GM15510 (cell line): ENCODE data around the gene ZFPM1.

Source experiments
- POLR2A ChIP-seq: IDR thresholded peaks from 3 replicates; pipeline ENCODE4 v1.6.1; 2011; ENCODE audit warnings: borderline replicate concordance; ENCODE audit not compliant: insufficient read length; ENCODE audit errors: extremely low read depth

ZFPM1 gene

DNA sequence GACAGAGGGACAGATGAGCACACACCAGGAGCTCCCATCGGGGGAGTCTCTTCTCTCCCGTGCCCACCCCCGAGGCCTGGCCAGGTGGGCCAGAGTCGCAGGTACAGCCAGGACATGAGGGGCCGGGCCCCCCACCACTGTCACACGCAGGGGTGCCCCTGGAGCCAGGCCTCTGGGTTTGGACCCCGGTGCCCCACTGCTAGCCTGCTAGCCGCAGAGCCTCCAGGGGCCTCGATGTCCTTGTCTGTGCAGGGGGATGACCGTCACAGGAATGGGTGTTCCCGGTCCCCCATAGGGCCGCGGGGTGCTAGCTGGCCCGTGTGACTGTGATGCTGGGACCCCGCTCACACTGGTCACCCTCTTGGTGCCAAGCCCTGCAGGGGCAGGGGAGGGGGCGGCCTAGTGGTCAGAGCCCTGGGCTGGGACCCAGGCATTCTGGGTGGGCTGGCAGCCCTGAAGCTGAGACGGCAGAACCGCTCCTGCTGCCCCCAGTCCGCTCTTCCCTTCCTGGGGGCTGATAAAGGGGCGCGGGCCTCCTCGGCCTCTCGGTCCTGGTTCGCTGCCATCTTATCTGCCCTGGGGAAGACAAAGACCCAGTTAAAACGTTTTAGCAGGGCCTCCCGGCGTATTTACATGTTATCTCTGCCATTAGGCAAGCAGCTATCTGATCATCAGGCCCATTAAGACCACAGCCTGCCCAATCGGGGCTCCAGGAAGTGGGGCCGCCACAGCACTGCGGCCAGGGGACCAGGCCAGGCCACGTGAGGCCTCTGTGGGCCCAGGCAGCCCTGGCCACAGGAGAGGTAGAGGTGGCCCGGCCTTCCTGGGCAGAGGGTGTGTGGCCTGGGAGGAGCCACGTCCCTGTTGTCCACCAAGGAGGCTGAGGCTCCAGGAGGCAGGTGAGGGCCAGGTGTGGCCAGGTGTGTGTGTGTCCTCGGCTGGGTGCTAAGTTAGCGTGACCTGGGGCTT lies 59.9 kb downstream of the ZFPM1 start:
- no peak for TF ChIP-seq POLR2A

DNA sequence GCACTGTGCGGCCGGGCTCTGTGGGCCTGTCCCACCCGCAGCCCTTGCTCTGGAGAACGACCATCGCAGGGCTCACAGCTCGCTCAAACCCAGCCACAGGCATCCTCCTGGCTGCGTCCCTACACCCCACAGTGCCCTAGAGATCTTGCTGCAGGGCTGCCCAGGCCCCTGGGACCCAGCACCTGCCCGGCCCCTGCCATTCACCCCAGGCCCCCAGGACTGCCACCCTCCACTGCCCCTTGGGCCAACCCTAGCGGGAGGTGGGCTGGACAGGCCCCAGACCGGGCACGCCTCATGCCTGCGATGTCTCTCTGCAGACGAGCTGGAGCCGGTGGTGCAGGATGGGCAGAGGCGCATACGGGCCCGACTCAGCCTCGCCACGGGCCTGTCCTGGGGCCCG lies 61.0 kb downstream of the ZFPM1 start:
- no peak for TF ChIP-seq POLR2A

DNA sequence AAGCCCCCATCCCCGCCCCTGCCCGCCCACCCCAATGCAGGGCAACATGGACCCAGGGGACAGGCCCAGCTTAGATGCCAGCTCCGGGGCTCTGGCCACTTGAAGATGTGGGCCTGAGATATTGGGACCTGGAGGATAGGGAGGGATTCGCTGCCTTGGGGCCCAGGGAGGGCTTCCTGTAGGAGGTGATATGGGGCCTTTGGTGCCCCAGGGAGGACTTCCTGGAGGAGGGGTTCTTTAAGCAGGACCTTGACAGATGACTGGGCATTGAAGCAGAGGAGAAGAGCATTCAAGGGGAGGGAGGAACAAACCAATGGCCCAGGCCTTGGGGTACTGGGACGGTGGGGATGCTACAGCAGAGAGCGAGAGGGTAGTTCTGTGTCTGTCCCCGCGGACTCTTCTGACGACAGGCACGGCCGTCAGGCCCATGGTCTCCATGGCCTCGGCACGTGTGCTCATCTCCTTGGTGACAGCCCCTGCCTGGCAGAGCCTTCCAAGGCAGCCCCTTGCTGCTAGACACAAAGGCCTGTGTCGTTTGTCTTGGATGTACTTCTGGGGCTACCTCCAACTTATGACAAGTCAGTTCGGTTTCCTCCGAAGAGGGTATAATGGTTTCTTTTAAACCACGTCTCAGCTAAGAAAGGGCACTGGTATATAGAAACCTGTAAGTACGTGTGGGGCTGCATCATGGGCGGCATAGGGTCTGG lies 61.6 kb downstream of the ZFPM1 start:
- TF ChIP-seq POLR2A, result no peak

DNA sequence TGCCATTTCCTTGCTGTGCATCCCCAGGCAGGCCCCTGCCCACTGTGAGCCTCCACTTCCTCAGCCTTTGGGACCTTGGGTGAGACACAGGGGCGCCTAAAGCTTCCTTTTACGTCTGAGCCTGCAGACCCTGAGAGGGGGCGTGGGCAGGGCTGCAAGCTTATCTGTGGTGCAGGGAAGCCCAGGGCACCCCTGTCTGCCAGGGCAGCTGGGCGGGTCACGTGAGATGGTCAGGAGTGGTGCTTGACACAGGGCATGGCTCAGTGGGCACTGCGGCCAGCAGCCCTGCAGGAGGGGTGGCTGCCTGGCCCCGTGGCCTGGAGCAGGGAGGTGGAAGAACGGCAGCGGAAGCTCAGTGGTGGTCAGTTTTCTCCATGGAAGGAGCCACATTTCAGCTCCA lies 62.3 kb downstream of the ZFPM1 start:
- no peak for TF ChIP-seq POLR2A

DNA sequence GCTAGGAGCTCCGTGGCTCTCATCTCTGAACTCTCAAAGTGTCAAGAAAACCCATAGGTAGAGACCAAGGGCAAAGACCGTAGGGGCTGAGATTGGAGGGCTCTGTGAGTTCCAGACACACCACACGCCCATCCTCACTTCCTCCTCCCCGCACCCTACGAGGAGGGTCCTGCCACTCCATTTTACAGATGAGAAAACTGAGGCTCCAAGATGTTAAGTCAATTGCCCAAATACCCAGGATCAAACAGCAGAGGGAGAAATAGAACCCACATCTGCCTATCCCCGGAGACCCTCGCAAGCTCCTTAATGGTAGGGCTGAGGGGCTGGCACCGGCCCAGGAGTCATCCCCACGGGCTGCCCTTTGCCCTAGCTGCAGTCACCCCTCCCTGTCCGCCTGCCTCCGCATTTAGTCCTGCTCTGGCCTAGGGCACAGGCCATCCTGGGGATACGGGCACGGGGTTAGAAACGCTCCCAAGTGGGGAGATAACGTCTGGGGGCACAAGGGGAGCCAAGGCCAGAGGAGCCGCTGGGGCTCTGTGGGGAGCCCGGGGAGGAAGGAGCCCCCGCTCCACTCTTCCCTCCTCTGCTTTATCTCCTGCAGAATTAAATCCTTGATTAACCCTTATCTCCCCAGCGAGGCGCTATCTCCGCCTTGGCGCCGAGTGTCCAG lies 63.0 kb downstream of the ZFPM1 start:
- no peak for TF ChIP-seq POLR2A

DNA sequence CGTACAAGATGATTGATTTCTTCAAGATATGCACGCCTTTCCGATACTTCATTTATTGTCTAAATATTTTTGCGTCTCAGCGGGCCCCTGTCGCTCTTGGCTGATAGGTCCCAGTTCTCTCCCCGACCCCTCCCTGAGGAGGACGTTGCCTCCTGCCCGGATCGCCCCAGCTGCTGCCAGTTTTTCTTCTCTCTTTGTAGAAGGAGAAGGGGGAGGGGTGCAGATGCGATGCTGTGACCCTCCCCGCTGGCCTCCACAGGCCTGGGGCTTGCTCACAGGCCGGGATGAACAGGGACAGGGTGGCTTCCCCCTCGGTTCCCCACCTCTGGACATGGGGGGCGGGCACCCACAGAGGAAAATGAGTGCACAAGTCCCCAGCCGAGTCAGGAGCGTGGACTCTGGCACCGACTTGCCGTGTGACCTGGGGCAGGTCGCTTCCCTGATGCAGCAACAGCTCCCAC lies 63.6 kb downstream of the ZFPM1 start:
- no peak for TF ChIP-seq POLR2A

DNA sequence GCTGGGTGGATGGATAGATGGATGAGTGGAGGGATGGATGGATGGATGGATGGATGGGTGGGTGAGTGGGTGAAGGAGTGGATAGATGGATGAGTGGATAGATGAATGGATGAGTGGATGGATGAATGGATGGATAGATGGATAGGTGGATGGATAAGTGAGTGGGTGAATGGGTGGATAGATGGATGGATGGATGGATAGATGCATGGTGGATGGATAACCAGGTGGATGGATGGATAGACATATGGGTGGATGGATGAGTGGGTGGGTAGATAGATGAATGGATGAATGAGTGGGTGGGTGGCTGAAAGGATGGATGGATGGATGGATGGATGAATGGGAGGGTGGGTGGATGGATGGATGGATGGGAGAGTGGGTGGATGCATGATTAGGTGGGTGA lies 66.2 kb downstream of the ZFPM1 start:
- no peak for TF ChIP-seq POLR2A

DNA sequence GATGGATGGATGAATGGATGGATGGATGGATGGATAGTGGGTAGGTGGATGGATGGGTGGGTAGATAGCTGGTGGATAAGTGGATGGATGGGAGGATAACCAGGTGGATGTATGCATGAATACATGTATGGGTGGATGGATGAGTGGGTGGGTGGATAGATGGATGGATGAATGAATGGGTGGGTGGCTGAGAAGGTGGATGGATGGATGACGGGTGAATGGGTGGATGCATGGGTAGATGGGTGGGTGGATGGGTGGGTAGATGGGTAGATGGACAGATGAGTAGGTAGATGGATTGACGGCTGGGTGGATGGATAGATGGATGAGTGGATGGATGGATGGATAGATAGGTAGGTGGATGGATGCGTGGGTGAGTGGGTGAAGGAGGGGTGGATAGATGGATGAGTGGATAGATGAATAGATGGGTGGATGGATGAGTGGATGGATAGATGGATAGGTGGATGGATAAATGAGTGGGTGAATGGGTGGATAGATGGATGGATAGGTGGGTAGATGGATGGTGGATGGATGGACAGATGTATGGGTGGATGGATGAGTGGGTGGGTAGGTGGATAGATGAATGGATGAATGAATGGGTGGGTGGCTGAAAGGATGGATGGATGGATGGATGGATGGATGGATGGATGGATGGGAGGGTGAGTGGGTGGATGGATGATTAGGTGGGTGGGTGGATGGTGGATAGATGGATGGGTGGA lies 67.0 kb downstream of the ZFPM1 start:
- no peak for TF ChIP-seq POLR2A

DNA sequence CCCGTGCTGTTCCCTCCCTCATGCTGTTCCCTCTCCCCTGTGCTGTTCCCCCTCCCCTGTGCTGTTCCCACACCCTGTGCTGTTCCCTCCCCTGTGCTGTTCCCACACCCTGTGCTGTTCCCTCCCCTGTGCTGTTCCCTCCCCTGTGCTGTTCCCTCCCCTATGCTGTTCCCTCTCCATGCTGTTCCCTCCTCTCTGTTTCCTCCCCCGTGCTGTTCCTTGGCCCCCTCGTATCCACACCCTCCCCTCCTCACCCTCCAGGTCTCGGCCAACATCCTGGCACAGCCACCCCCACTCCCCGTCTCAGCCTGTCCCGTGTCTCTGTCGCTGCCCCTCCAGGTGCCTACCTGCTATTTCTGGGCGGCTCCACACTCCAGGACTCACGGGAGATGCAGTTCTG lies 68.6 kb downstream of the ZFPM1 start:
- TF ChIP-seq POLR2A, result no peak

DNA sequence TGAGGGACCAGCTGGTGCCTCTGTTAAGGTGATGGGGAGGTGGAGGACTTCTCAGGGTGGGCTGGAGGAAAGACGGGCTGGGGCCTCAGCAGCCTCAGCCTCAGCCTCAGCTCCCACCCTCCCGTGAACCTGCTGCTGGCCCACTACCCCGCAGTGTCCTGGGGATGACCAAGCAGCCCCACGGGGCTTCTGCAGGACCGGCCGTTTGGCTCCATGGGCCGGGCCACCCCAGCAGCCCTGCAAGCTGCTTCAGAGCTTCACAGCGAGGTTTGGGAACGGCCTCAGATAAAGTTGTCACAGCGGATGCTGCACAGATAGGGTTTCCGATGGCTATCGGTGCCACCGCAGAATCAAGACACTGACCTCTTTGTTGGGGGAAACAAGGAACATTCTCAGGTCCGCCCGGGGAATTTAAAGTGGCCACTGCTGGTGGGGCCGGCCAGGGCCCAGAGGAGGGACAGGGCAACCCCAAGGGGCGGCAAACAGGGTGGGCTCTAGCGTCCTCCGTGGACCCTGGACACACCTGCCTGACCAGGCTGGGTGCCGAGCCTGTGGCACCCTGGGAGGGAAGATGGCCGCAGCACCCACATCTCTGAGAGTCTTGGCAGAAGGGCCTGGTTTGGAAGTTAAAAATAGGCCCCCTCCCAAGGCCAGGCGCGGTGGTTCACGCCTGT lies 69.3 kb downstream of the ZFPM1 start:
- no peak for TF ChIP-seq POLR2A

DNA sequence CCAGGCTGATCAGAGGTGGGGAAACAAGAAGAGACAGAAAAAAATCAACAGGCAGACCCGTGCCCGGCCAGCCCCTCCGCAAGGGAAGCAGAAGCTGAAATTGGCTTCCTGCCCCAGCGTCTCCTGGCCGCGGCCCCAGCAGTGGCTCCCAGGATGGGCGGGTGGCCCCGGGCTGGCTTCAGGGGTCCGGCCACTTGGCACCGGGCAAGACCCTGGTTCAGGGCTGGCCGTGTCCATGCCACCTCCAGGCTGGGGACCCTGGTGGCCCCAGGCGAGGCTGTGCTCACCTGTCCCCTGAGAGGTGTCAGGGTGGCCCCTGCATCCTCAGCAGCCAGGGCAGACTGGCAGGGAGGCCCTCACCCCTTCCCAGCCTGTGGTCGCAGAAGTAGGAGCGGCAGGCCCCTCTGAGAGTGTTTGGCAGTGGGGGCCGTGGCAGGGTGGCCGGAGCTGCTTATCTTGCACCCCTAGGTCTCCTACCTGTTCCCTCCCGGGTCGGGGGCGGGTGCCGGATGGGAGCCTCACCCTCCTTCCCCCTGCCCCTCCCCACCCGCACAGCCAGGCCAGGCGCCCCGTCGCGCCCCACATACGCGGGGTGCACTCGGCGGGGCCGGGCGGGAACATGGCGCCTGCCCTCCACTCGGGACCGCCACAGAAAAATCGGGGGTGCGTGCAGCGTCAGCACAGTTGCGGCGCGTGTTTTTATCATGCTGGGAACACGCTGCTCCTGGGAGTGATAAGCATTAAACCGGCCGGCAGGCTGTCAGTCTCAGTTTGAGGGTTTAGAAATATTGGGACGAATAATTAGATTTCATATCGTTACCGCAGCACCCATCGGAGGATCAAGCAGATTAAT lies 70.5 kb downstream of the ZFPM1 start:
- no peak for TF ChIP-seq POLR2A

DNA sequence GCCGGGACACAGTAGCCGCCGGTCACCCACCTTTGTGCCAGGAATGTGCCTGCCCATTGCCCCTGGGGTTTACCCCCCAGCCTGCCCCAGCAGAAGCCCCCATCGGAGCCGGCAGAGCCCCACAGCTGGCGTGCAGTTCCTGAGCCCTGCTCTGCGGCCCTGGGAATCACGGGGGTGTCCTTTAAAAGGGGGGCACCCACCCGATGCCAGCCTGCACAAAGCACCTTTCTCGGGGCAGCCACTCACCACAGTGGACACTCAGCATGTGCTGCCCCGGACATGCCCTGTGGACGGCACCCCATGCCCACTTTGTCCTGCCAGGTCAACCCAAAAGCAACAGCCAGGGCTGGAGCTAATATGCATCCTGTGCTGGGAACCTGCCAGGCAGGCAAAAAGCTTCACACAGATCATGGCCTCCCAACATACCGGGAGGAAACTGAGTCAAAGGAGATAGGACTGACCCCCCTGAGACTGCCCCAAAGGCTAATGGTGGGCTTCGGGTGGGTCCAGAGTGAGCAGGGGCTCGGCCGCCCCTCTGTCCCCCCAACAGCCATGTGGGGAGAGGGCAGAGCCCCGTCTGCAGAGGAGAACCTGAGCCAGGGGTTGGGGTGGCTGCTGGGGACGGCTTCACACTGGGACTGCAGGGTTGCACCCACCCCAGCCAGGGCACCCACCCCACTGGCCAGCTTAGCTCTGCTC lies 71.3 kb downstream of the ZFPM1 start:
- no peak for TF ChIP-seq POLR2A
